Mesendoderm (in vitro differentiated cells): ENCODE measurements around the gene CFC1B. TPM values are rescaled to one million over a fixed set of nuclear protein-coding genes. Genes with fewer than 3 reads are reported as not detected.
"Not testable (repeated sequence)": the region's sequence is repeated elsewhere in the genome, so short reads cannot be mapped to it uniquely, and the experiment has no call there.

Experiments used
- DNase-seq: peaks from one replicate; pipeline ENCODE4 v3.0.0; 2013
- H2AK5ac ChIP-seq: 2 replicates; pipeline ENCODE4 v1.6.1; 2013; ENCODE audit warnings: low read length, inconsistent platforms
- H2BK120ac ChIP-seq: 2 replicates; pipeline ENCODE4 v1.6.1; 2013; ENCODE audit warnings: low read depth, mild to moderate bottlenecking, low read length, moderate library complexity, mixed read lengths
- H2BK15ac ChIP-seq: replicated peaks from 2 replicates; pipeline ENCODE4 v1.6.1; 2013; ENCODE audit warnings: low read depth, mild to moderate bottlenecking, moderate library complexity
- H2BK5ac ChIP-seq: 2 replicates; pipeline ENCODE4 v1.6.1; 2013; ENCODE audit warnings: low read length, inconsistent platforms
- H3K18ac ChIP-seq: 2 replicates; pipeline ENCODE4 v1.6.1; 2013; ENCODE audit warnings: mild to moderate bottlenecking, low read length, mixed read lengths
- H3K23ac ChIP-seq: one replicate; pipeline ENCODE4 v1.6.1; 2013; ENCODE audit warnings: low read length
- H3K27ac ChIP-seq: 2 replicates; pipeline ENCODE4 v1.5.1; 2013; ENCODE audit warnings: low read depth, mild to moderate bottlenecking, inconsistent platforms, low read length, moderate library complexity
- H3K27me3 ChIP-seq: 2 replicates; pipeline ENCODE4 v1.6.1; 2013; ENCODE audit warnings: low read length, control low read depth, mild to moderate bottlenecking, inconsistent platforms; ENCODE audit not compliant: insufficient read depth, poor library complexity
- H3K36me3 ChIP-seq: 2 replicates; pipeline ENCODE4 v1.6.1; 2013; ENCODE audit warnings: low read length, inconsistent platforms; ENCODE audit not compliant: control insufficient read depth, insufficient read depth
- H3K4ac ChIP-seq: one replicate; pipeline ENCODE4 v1.6.1; 2013; ENCODE audit warnings: low read depth, mild to moderate bottlenecking, low read length, moderate library complexity
- H3K4me1 ChIP-seq: 2 replicates; pipeline ENCODE4 v1.6.1; 2013; ENCODE audit warnings: low read depth, low read length, inconsistent platforms; ENCODE audit not compliant: control insufficient read depth
- H3K4me2 ChIP-seq: 2 replicates; pipeline ENCODE4 v1.6.1; 2013; ENCODE audit warnings: low read length
- H3K4me3 ChIP-seq: 2 replicates; pipeline ENCODE4 v1.5.1; 2013; ENCODE audit warnings: mild to moderate bottlenecking, low read length
- H3K56ac ChIP-seq: one replicate; pipeline ENCODE4 v1.6.1; 2013; ENCODE audit warnings: low read length
- H3K79me1 ChIP-seq: 2 replicates; pipeline ENCODE4 v1.6.1; 2013; ENCODE audit warnings: low read length, inconsistent platforms
- H3K79me2 ChIP-seq: 2 replicates; pipeline ENCODE4 v1.6.1; 2013; ENCODE audit warnings: mild to moderate bottlenecking, low read length; ENCODE audit not compliant: control insufficient read depth, insufficient read depth
- H3K9ac ChIP-seq: 2 replicates; pipeline ENCODE4 v1.6.1; 2013; ENCODE audit warnings: low read length, inconsistent platforms
- H4K5ac ChIP-seq: one replicate; pipeline ENCODE4 v1.6.1; 2013; ENCODE audit warnings: low read length
- H4K8ac ChIP-seq: one replicate; pipeline ENCODE4 v1.6.1; 2013; ENCODE audit warnings: low read depth, mild to moderate bottlenecking, control low read depth, low read length, moderate library complexity
- WGBS: extraction: QIAGEN DNeasy Blood & Tissue Kit; methylation state at CpG from one replicate; pipeline ENCODE4 v1.1.7; 2013; ENCODE audit warnings: low lambda C conversion rate, missing lambda C conversion rate; ENCODE audit not compliant: insufficient coverage; ENCODE audit errors: extremely low coverage; 5-methylcytosine and 5-hydroxymethylcytosine counted together
- small RNA-seq: library from polyadenylated mRNA; stranded (forward); fragments of <200 nt; extraction: miRNeasy Mini kit (QIAGEN cat#:217004); gene quantifications from one replicate; pipeline ENCODE3, GENCODE V24; 2013; ENCODE audit not compliant: insufficient read depth

CFC1B gene

DNA sequence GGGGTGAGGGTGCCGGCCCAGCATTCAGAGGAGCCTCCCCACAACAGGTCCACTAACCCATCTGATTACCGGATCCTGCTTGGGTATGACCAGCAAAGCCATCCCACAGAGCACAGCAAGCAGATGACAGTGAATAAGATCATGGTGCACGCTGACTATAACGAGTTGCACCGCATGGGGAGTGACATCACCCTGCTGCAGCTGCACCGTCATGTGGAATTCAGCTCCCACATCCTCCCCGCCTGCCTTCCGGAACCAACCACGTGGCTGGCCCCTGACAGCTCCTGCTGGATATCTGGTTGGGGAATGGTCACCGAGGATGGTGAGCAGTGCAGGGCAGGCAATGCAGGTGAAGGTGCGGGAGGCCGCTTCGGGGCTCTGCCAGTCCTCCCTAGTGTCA is 53.2 kb downstream of the CFC1B start:
- not testable (repeated sequence) for DNase-seq, H3K23ac ChIP-seq, H3K56ac ChIP-seq, H3K18ac ChIP-seq, H2BK5ac ChIP-seq, H4K5ac ChIP-seq, H3K27ac ChIP-seq, H3K36me3 ChIP-seq, H3K27me3 ChIP-seq, H3K4me2 ChIP-seq, H2AK5ac ChIP-seq, H3K4me1 ChIP-seq, H4K8ac ChIP-seq, H3K9ac ChIP-seq, H3K79me2 ChIP-seq, H2BK15ac ChIP-seq, H3K79me1 ChIP-seq, H2BK120ac ChIP-seq, H3K4ac ChIP-seq, H3K4me3 ChIP-seq
- WGBS: no CpG with 5 or more reads among the region's 13 CpGs

DNA sequence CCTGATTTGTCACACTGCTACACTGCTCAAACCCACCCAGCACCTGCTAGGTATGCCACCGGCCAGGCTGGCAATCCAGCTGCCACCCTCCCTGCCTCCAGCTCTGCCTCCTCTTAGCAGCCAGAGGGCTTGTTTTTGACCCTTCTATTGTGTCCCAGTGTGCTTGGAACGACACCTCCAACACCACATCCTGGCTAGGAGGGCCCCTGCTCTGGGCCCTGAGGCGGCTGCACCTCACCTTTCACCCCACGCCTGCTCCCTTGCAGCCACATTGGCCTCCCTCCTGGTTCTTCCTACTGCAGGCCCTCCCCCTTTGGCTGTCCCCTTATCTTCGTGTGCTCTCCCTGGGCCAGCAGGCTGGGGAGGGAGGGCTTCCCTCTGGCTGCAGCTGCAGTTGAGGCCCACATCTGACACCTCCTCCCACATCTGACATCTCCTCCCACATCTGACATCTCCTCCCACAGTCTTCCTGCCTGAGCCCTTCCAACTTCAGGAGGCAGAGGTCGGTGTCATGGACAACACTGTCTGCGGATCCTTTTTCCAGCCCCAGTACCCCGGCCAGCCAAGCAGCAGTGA is 55.3 kb downstream of the CFC1B start:
- WGBS: no CpG with 5 or more reads among the region's 8 CpGs

DNA sequence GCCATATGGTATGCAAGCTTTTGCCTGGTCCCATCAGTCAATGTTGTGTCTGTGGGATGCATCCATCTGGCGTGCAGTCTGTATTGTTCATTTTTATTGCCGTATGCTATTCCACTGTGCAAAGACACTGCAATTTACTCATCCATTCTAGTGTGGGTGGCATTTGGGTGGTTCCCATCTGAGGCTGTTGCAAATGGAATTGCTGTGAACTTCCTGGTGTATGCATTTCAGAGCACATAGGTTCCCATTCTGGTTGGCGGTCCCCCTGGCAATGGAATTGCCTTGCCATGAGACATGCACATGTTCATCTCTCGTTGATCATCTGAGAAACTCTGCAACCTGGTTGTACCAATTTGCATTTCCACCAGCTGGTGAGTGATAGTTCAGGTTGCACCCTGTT is 56.5 kb downstream of the CFC1B start:
- H2BK5ac ChIP-seq, H3K9ac ChIP-seq, H3K4ac ChIP-seq, DNase-seq, H3K4me3 ChIP-seq, H2BK120ac ChIP-seq, H2BK15ac ChIP-seq, H3K56ac ChIP-seq, H3K27ac ChIP-seq, H3K27me3 ChIP-seq, H3K4me1 ChIP-seq, H4K8ac ChIP-seq, H3K79me2 ChIP-seq, H3K79me1 ChIP-seq, H4K5ac ChIP-seq, H3K23ac ChIP-seq, H3K4me2 ChIP-seq, H2AK5ac ChIP-seq, H3K18ac ChIP-seq, H3K36me3 ChIP-seq: not testable (repeated sequence)
- WGBS: no CpG with 5 or more reads among the region's 4 CpGs

More for the DNA sequence above, 55.3 kb downstream of the CFC1B start:
- H3K4me1 ChIP-seq, H3K27me3 ChIP-seq, H2BK120ac ChIP-seq, H3K36me3 ChIP-seq, H3K79me2 ChIP-seq, H2BK5ac ChIP-seq, H4K5ac ChIP-seq, H4K8ac ChIP-seq, H3K23ac ChIP-seq, H3K4me3 ChIP-seq, H3K4me2 ChIP-seq, H2AK5ac ChIP-seq, H2BK15ac ChIP-seq, H3K18ac ChIP-seq, H3K4ac ChIP-seq, H3K9ac ChIP-seq, H3K27ac ChIP-seq, H3K56ac ChIP-seq, H3K79me1 ChIP-seq, DNase-seq: not testable (repeated sequence)

Small RNAs within 50 kb of the gene (small RNA-seq; reads per million reads assigned to genes)
- gene RF00017: not detected
- gene RNU6-473P: not detected
